Measurements from ENCODE around the gene TBC1D22A. TPM values are rescaled to one million over a fixed set of nuclear protein-coding genes. Genes with fewer than 3 reads are reported as not detected.
A peak's percentile ranks its signal among the peaks of the same experiment; 100 is the strongest.

TBC1D22A gene
- total RNA-seq, 2 donors from 2014 or later: 21.0 to 27.9 TPM

DNA sequence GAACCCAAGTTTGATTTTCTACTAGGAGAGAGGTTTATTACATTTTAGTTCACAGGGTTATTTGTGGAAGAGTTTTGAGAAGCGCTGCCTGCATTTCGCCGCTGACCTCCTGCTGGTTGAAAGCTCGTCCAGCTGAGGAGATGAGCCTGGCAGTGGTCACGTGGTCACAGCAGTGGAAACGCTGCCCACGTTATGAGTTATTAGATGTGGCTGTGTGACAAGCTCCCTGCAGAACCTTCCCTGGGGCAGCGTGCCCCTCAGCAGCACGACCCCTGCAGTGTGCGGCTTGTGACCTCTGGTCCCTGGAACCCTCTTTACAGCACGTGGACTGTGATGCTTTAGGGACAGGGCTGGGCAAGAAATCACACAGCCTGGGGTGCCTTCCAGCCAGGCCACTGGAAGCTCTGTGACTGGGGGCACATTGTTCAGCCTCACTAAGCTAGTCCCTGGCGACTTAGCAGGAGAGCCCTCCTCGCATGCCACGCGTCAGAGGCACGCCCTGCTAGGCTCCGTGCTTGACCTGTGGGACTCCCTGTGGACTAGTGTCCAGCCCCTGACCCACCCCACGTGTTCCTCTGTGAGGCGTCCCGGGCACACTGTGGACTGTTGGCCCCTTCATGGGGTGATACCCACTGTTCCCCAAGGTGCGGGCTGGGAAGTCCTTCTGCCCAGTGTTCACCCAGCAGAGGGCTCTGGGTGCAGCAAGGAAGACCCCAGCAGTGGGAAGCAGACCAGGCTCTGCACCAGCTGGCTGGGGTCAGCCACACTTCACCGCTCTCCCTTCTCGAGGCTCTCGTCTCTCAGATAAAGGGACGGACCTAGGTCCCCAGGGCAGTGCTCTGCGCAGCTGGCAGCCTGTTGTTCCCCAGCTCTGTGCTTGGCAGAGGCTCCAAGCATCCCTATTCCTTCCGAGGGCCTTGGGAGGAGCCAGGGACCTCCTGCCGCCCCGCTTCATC is 349.5 kb downstream of the TBC1D22A start:
- H3K4me3 Mint-ChIP-seq: no peak overlapping the region
- no peaks in the 10 kb centered on the region for H3K27me3 Mint-ChIP-seq (ENCODE audit: insufficient read depth)
- Histone ChIP-seq H3K4me3 (ENCODE audit: low read length) (no peak overlapping the region), H3K9ac (ENCODE audit: extremely low read depth, low read length, poor library complexity, severe bottlenecking) (no peak overlapping the region), H3K4me1 (ENCODE audit: control insufficient read depth, insufficient read depth, low read length) (no peaks in the 10 kb centered on the region), H3K27me3 (ENCODE audit: control insufficient read depth, insufficient read depth, low read length, poor library complexity, severe bottlenecking) (no peaks in the 10 kb centered on the region), H3K9me3 (ENCODE audit: control insufficient read depth, low read length) (no peaks in the 10 kb centered on the region), H3K27ac (ENCODE audit: low read depth, low read length) (peak overlapping the region; percentile 53), H3K36me3 (ENCODE audit: control insufficient read depth, insufficient read depth, low read length) (no peaks in the 10 kb centered on the region)
- 92 to 94% methylated on average over 16 to 29 of the region's 29 CpGs for WGBS, 2 experiments (ENCODE audit: insufficient coverage in 1 of 2, insufficient read length in 1 of 2)
- no peaks in the 10 kb centered on the region for H3K9me3 Mint-ChIP-seq
- peaks cover 11% of the 10 kb centered on the region for H3K36me3 Mint-ChIP-seq (ENCODE audit: low read depth)
- peaks cover 9% of the 10 kb centered on the region for H3K4me1 Mint-ChIP-seq
- no peak overlapping the region for H3K27ac Mint-ChIP-seq
- TF ChIP-seq, protein P1, sequence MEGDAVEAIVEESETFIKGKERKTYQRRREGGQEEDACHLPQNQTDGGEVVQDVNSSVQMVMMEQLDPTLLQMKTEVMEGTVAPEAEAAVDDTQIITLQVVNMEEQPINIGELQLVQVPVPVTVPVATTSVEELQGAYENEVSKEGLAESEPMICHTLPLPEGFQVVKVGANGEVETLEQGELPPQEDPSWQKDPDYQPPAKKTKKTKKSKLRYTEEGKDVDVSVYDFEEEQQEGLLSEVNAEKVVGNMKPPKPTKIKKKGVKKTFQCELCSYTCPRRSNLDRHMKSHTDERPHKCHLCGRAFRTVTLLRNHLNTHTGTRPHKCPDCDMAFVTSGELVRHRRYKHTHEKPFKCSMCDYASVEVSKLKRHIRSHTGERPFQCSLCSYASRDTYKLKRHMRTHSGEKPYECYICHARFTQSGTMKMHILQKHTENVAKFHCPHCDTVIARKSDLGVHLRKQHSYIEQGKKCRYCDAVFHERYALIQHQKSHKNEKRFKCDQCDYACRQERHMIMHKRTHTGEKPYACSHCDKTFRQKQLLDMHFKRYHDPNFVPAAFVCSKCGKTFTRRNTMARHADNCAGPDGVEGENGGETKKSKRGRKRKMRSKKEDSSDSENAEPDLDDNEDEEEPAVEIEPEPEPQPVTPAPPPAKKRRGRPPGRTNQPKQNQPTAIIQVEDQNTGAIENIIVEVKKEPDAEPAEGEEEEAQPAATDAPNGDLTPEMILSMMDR (conservative IDR thresholded peaks at IDR 0.05): no peak
- no peak for DNase-seq

DNA sequence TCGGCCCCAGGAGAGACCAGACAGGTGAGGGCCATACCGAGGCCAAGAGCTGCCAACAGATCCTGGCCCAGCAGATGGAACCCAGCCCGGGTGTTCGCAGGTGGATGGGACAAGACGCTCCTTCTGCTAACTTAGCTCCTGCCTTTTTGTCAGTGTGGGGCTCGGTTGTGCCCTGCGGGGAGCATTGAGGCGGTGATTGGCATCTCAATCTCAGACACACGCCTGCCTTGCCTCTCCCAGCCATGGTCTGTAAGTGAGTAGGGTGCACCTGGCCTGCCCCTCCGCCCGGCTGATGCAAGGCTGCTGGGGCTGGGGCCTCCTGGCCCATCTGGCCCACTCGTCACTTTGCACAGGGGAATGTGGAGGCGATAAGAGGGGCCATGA is 350.1 kb downstream of the TBC1D22A start:
- TF ChIP-seq, protein P1 (conservative IDR thresholded peaks at IDR 0.05): no peak
- peaks cover 9% of the 10 kb centered on the region for H3K4me1 Mint-ChIP-seq

DNA sequence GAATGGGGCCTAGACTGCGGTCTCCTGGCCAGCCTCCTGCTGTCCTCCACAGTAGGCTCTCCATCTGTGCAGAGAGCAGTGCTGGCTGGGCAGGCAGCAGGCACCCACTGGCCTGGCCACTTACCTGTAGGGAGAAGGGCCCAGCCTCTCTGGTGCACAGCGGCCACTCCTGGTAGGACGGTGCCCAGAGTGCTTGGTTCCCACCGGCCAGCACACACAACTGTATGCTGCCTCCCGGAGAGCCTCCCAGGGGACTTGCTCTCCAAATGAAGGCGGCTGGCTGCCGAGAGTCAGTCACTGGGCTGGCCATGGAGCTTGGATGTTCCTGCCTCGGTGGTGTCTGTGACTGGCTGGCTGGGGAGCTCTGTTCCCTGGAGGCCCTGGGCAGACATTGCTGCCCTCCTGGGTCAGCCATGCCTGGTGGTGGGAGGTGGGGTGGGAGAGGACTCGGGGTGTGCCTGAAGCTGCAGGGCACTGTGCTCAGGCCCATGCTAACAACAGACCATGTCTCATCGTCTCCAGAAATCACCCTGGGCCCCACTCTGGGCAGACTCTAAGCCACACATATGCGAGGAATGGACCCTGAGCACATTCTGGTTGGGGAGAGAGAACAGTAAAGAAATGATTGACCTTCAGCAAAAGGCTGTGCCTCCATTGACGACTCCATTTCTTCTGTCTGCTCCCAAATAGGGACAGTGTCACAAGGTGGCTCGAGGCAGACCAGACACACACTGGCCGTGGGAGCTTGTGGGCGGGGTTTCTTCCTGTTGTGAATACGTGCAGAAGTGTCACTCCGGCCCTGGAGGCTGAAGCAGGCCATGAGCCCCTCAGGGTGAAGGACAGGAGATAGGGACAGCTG is 350.8 kb downstream of the TBC1D22A start:
- no peaks in the 10 kb centered on the region for H3K36me3 ChIP-seq (ENCODE audit: control insufficient read depth, insufficient read depth, low read length)
- TF ChIP-seq, protein P1 (conservative IDR thresholded peaks at IDR 0.05): no peak

More for the DNA sequence above, 350.1 kb downstream of the TBC1D22A start:
- no peaks in the 10 kb centered on the region for H3K36me3 ChIP-seq (ENCODE audit: control insufficient read depth, insufficient read depth, low read length)
- DNase-seq: no peak
- no peak overlapping the region for H3K27ac ChIP-seq (ENCODE audit: low read depth, low read length)
- H3K9me3 ChIP-seq (ENCODE audit: control insufficient read depth, low read length): no peaks in the 10 kb centered on the region
- no peaks in the 10 kb centered on the region for H3K27me3 Mint-ChIP-seq (ENCODE audit: insufficient read depth)
- H3K9ac ChIP-seq (ENCODE audit: extremely low read depth, low read length, poor library complexity, severe bottlenecking): no peak overlapping the region
- no peak overlapping the region for H3K27ac Mint-ChIP-seq
- H3K4me3 ChIP-seq (ENCODE audit: low read length): no peak overlapping the region
- no peaks in the 10 kb centered on the region for H3K4me1 ChIP-seq (ENCODE audit: control insufficient read depth, insufficient read depth, low read length)
- H3K4me3 Mint-ChIP-seq: no peak overlapping the region
- WGBS, 2 experiments (ENCODE audit: insufficient coverage in 1 of 2, insufficient read length in 1 of 2): 83 to 91% methylated on average over 7 to 13 of the region's 13 CpGs
- H3K27me3 ChIP-seq (ENCODE audit: control insufficient read depth, insufficient read depth, low read length, poor library complexity, severe bottlenecking): no peaks in the 10 kb centered on the region
- peaks cover 13% of the 10 kb centered on the region for H3K36me3 Mint-ChIP-seq (ENCODE audit: low read depth)
- no peaks in the 10 kb centered on the region for H3K9me3 Mint-ChIP-seq

More for the DNA sequence above, 350.8 kb downstream of the TBC1D22A start:
- Mint-ChIP-seq H3K27ac (no peak overlapping the region), H3K4me3 (no peak overlapping the region), H3K27me3 (ENCODE audit: insufficient read depth) (no peaks in the 10 kb centered on the region), H3K9me3 (no peaks in the 10 kb centered on the region), H3K4me1 (peaks cover 9% of the 10 kb centered on the region), H3K36me3 (ENCODE audit: low read depth) (peaks cover 13% of the 10 kb centered on the region)
- Histone ChIP-seq H3K4me3 (ENCODE audit: low read length) (no peak overlapping the region), H3K27ac (ENCODE audit: low read depth, low read length) (no peak overlapping the region), H3K9me3 (ENCODE audit: control insufficient read depth, low read length) (no peaks in the 10 kb centered on the region), H3K27me3 (ENCODE audit: control insufficient read depth, insufficient read depth, low read length, poor library complexity, severe bottlenecking) (no peaks in the 10 kb centered on the region), H3K4me1 (ENCODE audit: control insufficient read depth, insufficient read depth, low read length) (no peaks in the 10 kb centered on the region), H3K9ac (ENCODE audit: extremely low read depth, low read length, poor library complexity, severe bottlenecking) (no peak overlapping the region)
- 88 to 93% methylated on average over 10 to 17 of the region's 17 CpGs for WGBS, 2 experiments (ENCODE audit: insufficient coverage in 1 of 2, insufficient read length in 1 of 2)
- no peak for DNase-seq

All from endodermal cell (in vitro differentiated cells).